ENCODE measurements around the gene PSMB9. TPM values are rescaled to one million over a fixed set of nuclear protein-coding genes. Genes with fewer than 3 reads are reported as not detected.

PSMB9 gene
- 16.1 and 45.7 TPM in 2 replicates for total RNA-seq (ENCODE audit: low replicate concordance)

GRCh38 chr6:32853541-32854375 is at the start of gene PSMB9, which contains the start of gene TAP1:
Gene PSMB9, plus strand, starts transcription at chr6:32854192. Its CDS starts 38 bp downstream, at chr6:32854230.
Gene TAP1, minus strand, starts transcription at chr6:32853704. Its CDS starts 68 bp downstream, at chr6:32853636.

GRCh38 chr6:32816746-32817204 is 37.2 kb upstream of the PSMB9 start, which contains the start of gene HLA-DOB:
Gene HLA-DOB, minus strand, starts transcription at chr6:32817002. Its CDS starts 51 bp downstream, at chr6:32816951.

GRCh38 chr6:32838114-32838958 is 15.7 kb upstream of the PSMB9 start, which contains the start of gene TAP2:
Gene TAP2, minus strand, starts transcription at chr6:32838739. Its CDS starts 506 bp downstream, at chr6:32838233.

GRCh38 chr6:32843979-32844838 is 9.8 kb upstream of the PSMB9 start, which contains the start of gene PSMB8:
Gene PSMB8, minus strand, starts transcription at chr6:32844047. Its CDS starts 51 bp downstream, at chr6:32843996.

Other genes starting within 250 kb of the PSMB9 start
- not detected in 2 replicates for gene HLA-DQA1, start 216.8 kb upstream of the PSMB9 start, total RNA-seq (ENCODE audit: low replicate concordance)
- gene HLA-DQB1, start 187.5 kb upstream of the PSMB9 start, total RNA-seq (ENCODE audit: low replicate concordance) = not detected in 2 replicates
- not detected in 2 replicates for gene HLA-DQA2, start 112.8 kb upstream of the PSMB9 start, total RNA-seq (ENCODE audit: low replicate concordance)
- not detected in 2 replicates for gene HLA-DQB2, start 90.7 kb upstream of the PSMB9 start, total RNA-seq (ENCODE audit: low replicate concordance)
- gene HLA-DOB, start 37.2 kb upstream of the PSMB9 start, total RNA-seq (ENCODE audit: low replicate concordance) = 0.59 TPM in 1 of 2 replicates, not detected in the other
- 20.8 and 40.5 TPM in 2 replicates for gene TAP2, start 15.5 kb upstream of the PSMB9 start, total RNA-seq (ENCODE audit: low replicate concordance)
- gene PSMB8, start 10.1 kb upstream of the PSMB9 start, total RNA-seq (ENCODE audit: low replicate concordance) = 44.2 and 72.4 TPM in 2 replicates
- 28.0 and 33.1 TPM in 2 replicates for gene TAP1, start 488 bp upstream of the PSMB9 start, total RNA-seq (ENCODE audit: low replicate concordance)
- 0.08 and 0.12 TPM in 2 replicates for gene HLA-DMB, start 86.8 kb downstream of the PSMB9 start, total RNA-seq (ENCODE audit: low replicate concordance)
- gene HLA-DMA, start 98.9 kb downstream of the PSMB9 start, total RNA-seq (ENCODE audit: low replicate concordance) = 0.82 and 2.9 TPM in 2 replicates
- gene BRD2, start 114.4 kb downstream of the PSMB9 start, total RNA-seq (ENCODE audit: low replicate concordance) = 39.6 and 40.2 TPM in 2 replicates
- gene HLA-DOA, start 155.4 kb downstream of the PSMB9 start, total RNA-seq (ENCODE audit: low replicate concordance) = under 0.01 TPM in 1 of 2 replicates, not detected in the other
- 9.7 TPM in 1 of 2 replicates, not detected in the other for gene HLA-DPA1, start 219.5 kb downstream of the PSMB9 start, total RNA-seq (ENCODE audit: low replicate concordance)
- 1.4 and 17.0 TPM in 2 replicates for gene HLA-DPB1, start 221.8 kb downstream of the PSMB9 start, total RNA-seq (ENCODE audit: low replicate concordance)

All from smooth muscle cell of the coronary artery (primary cell).